ENCODE measurements around the gene GANAB.
"Not testable (repeated sequence)": the region's sequence is repeated elsewhere in the genome, so short reads cannot be mapped to it uniquely, and the experiment has no call there.

GANAB gene

DNA sequence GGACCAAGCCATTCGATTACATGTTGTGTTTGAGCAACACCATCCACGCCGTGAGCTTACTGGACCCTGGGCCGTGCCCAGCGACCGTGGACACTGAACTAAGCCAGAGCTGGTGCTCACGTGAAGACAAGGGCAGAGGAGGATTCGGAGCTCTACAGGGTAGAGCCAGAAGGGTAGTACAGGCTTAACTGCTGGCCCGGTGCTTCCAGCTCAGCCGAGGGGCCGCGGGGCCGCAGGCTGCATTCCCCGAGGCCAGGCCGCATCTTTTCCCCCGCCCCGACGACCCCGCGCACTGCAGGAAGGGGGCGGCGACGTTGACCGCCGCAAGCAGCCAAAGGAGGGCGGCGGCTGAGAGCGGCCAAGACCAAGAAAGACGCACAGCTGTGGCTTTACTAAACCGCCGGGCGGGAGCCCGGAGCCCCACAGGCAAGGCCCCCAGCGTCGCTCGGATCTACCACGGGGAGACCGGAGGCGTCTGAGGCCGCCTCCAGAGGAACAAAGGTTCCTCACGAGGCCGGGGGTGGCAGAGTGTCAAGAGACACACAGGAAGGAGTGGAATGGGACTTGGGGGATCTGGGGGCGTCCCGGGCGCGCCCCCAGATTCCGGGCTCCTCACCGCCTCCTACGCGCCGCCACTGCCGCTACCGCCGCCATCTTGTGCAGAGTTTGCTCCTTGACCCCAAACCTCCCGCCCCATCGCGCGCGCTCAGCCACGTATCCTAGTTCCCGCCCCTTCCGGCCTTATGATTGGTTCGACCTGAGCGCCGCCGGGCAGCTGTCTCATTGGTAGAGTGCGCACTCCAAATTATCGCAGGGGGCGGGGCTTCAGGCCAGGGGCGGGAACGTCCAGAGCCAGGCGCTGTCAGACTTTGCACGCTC is at the start of gene GANAB:
Gene GANAB (minus strand): TSS at position 668 of the 879 bp plus-strand sequence. CDS start 14 bp downstream, at position 654.
- TF ChIP-seq, protein P1, sequence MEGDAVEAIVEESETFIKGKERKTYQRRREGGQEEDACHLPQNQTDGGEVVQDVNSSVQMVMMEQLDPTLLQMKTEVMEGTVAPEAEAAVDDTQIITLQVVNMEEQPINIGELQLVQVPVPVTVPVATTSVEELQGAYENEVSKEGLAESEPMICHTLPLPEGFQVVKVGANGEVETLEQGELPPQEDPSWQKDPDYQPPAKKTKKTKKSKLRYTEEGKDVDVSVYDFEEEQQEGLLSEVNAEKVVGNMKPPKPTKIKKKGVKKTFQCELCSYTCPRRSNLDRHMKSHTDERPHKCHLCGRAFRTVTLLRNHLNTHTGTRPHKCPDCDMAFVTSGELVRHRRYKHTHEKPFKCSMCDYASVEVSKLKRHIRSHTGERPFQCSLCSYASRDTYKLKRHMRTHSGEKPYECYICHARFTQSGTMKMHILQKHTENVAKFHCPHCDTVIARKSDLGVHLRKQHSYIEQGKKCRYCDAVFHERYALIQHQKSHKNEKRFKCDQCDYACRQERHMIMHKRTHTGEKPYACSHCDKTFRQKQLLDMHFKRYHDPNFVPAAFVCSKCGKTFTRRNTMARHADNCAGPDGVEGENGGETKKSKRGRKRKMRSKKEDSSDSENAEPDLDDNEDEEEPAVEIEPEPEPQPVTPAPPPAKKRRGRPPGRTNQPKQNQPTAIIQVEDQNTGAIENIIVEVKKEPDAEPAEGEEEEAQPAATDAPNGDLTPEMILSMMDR (conservative IDR thresholded peaks at IDR 0.05) = no peak
- peak within 1 kb of the TSS; percentile 91 for H3K27ac ChIP-seq

DNA sequence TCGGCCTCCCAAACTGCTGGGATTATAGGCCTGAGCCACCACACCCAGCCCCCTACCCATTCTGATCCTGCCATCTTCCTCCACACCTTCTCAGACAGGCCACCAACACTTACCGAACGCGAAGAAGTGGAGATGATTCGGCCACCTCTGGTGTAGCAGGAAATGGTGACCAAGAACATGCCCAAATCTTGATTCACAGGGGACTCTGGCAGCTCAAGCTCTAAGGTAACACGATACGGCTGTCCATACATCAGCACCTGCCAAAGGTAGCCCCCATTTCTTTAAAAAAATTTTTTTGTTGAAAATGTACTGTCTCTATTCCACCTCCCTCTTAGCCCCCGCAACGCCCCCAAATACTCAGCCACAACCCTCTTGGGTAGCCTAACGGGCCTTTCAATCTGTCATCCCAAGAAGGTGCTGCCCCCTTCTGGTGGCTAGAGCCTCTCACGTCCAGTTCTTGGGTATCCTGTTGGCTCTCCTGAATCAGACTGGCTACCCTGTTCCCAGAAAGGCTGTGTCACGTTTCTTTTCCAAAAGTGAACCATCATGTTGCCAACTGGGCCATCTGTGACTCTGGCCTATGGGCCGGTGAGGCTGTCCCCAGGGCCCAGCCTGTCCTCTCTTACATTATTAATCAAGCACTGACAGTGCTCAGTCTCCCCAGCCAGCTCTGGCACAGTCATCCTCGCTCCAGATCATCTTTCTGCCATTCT is 48.2 kb upstream of the GANAB start:
- H3K27ac ChIP-seq = no peak overlapping the region
- TF ChIP-seq, protein P1 (conservative IDR thresholded peaks at IDR 0.05) = peak; percentile 83

DNA sequence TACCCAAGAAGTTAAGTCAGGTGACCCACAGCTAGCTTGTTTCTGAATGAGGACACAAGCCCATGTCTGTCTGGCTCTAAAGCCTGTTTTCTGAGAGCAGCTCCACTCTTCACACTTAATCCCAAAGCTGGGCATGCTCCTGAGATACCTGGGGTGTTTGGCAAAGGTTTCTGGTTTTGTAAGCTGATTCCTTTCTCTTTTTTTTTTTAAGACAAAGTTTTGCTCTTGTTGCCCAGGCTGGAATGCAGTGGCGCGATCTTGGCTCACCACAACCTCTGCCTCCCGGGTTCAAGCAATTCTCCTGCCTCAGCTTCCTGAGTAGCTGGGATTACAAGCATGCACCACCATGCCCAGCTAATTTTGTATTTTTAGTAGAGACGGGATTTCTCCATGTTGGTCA is 47.2 kb upstream of the GANAB start:
- not testable (repeated sequence) for H3K27ac ChIP-seq

DNA sequence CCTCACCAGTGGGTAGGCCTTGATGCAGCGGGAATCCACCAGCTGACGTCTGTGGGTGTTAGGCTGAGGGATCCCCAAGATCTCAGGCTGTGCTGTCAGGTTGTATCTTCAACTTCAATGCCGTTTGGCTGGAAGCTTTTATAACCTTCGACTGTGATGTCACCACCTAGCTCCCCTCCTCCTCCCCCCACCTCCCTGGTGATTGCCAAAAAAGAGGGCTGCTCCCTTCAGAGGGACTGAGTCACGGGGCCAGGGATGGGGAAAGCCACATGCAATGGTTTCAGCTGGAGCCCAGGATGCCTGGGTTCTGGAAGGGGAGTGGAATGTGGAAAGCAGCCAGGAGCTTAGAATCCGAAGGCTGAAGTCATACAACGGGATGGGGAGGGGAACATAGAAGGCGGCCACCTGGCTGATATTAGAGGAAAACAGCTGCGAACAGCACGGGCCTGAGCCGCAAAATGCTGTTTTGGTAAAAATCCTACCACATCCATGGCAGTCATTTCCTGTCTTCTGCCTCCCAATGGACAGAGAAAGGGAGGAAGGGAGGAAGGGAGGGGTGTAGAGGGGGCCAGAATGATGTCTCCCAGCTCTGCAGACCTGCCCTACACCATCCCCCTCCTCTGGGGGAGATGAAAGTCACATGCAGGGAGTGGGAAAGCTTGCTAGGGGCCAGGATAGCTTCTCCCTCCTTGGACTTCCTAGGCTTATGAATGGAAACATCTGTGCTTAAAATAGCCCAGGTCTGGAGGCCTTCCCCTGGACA is 43.2 kb upstream of the GANAB start, which contains the start of gene LRRN4CL:
Gene LRRN4CL (minus strand): TSS at position 110 of the 763 bp plus-strand sequence. CDS start 1,022 bp downstream, outside the sequence.
- no peak within 1 kb of the TSS for H3K27ac ChIP-seq
- TF ChIP-seq, protein P1 (conservative IDR thresholded peaks at IDR 0.05) = no peak

DNA sequence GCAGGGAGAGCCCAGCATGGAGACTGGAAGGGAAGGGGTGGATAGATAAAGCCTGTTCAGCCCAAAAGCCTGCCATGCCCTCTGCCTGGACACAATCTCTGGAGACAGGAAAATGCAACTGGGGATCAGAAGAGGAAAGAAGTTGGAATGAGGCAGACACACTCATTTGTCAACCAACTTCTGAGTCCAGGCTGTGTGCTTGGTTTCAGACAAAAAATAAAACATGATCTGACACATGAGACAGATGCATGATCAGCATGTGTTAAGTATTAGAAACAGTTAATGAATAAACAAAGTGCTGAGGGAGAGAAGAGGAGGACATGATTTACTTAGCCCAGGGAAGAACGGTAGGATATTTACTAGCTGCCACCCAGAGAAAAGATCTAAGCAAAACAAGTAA is 42.1 kb upstream of the GANAB start:
- no peak overlapping the region for H3K27ac ChIP-seq
- TF ChIP-seq, protein P1 (conservative IDR thresholded peaks at IDR 0.05) = no peak

DNA sequence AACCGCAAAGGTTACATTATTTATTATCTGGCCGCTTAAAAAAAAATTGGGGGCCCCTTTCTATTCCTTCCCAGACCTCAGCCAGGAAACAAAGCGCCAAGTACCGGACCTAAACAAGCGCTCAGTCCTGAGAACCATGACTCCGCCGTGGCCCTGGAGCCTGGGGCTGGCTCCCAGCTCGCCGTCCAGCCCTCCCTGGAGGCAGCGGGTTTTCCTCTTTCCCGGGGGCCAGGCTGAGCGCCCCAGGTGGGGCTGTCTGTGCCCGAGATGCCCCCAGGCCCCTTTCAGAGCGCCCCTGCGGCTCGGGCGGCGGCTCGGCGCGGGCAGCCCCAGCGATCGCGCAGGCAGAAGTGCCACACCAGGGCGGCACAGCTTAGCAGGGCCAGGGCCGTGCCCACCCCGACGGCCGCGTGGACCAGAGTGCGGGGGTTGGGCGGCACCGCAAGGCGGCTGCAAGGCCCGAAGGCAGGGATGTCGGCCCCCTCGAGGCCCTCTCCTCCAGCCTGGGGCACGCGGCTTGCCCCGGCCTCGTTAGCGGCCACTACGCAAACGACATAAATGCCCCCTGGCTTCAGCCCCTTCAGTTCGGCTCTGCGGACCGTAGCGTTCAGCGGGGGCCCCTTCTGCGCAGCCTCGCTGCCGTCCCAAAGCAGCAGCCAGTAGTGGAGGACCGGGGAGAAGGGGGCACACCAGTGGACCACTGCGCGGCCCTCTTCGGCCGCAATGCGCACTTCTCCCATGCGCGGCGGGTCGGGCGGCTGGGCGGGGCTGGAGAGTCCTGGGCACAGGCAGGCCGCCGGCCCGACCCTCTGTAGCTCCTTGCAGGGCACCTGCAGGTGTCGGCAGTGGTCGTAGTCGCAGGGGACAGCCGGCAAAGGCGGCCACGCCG is 41.3 kb upstream of the GANAB start:
- TF ChIP-seq, protein P1 (conservative IDR thresholded peaks at IDR 0.05) = no peak
- H3K27ac ChIP-seq = no peak overlapping the region

DNA sequence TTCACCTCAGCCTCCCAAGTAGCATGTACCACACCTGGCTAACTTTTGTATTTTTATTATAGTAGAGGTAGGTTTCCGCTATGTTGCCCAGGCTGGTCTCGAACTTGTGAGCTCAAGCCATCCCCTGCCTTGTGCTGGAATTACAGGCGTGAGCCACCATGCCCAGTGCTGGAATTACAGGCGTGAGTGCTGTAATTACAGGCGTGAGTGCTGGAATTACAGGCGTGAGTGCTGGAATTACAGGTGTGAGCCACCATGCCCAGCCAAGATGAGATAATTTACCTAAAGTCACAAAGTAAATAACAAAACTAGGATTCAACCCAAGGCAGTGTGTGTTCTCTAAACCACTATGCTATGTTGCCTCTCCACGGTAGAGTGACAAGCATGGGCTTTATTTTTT is 36.1 kb upstream of the GANAB start:
- no peak overlapping the region for H3K27ac ChIP-seq
- TF ChIP-seq, protein P1 (conservative IDR thresholded peaks at IDR 0.05) = no peak

Data from VCaP (cell line).